ENCODE measurements around the gene SLC12A3.

The SLC12A3 gene

GRCh38 chr16:56936491-56936890 lies 71.5 kb downstream of the SLC12A3 start:
- TF ChIP-seq CTCF (IDR thresholded peaks at IDR 0.05; ENCODE audit: insufficient read depth, low read length, poor library complexity, severe bottlenecking), result no peak
- no peak for DNase-seq (ENCODE audit: extremely low read depth, insufficient read length)
- Histone ChIP-seq H3K4me3 (replicated peaks; ENCODE audit: low read depth, low read length) (peak overlapping the region; percentile 34; the same call in 1 of the 2 replicates), H3K27me3 (replicated peaks; ENCODE audit: control insufficient read depth, insufficient read depth, low read length) (no peaks in the 10 kb centered on the region), H3K36me3 (ENCODE audit: control insufficient read depth, insufficient read depth, low read length) (peaks cover 26% of the 10 kb centered on the region)

GRCh38 chr16:56936950-56937349 lies 71.9 kb downstream of the SLC12A3 start:
- TF ChIP-seq CTCF (IDR thresholded peaks at IDR 0.05; ENCODE audit: insufficient read depth, low read length, poor library complexity, severe bottlenecking), result no peak
- Histone ChIP-seq H3K4me3 (replicated peaks; ENCODE audit: low read depth, low read length) (no peak overlapping the region; the same call in 1 of the 2 replicates), H3K27me3 (replicated peaks; ENCODE audit: control insufficient read depth, insufficient read depth, low read length) (no peaks in the 10 kb centered on the region), H3K36me3 (ENCODE audit: control insufficient read depth, insufficient read depth, low read length) (peaks cover 29% of the 10 kb centered on the region)
- no peak for DNase-seq (ENCODE audit: extremely low read depth, insufficient read length)

GRCh38 chr16:56938664-56939513 lies 73.9 kb downstream of the SLC12A3 start:
- DNase-seq (ENCODE audit: extremely low read depth, insufficient read length), result no peak
- no peaks in the 10 kb centered on the region for H3K27me3 ChIP-seq (replicated peaks; ENCODE audit: control insufficient read depth, insufficient read depth, low read length)
- peaks cover 41% of the 10 kb centered on the region for H3K36me3 ChIP-seq (ENCODE audit: control insufficient read depth, insufficient read depth, low read length)
- peak overlapping the region; percentile 8; the same call in 1 of the 2 replicates for H3K4me3 ChIP-seq (replicated peaks; ENCODE audit: low read depth, low read length)
- no peak for TF ChIP-seq CTCF (IDR thresholded peaks at IDR 0.05; ENCODE audit: insufficient read depth, low read length, poor library complexity, severe bottlenecking)

GRCh38 chr16:56939801-56940200 lies 74.8 kb downstream of the SLC12A3 start:
- TF ChIP-seq CTCF (IDR thresholded peaks at IDR 0.05; ENCODE audit: insufficient read depth, low read length, poor library complexity, severe bottlenecking), result no peak
- Histone ChIP-seq H3K4me3 (replicated peaks; ENCODE audit: low read depth, low read length) (no peak overlapping the region), H3K27me3 (replicated peaks; ENCODE audit: control insufficient read depth, insufficient read depth, low read length) (no peaks in the 10 kb centered on the region), H3K36me3 (ENCODE audit: control insufficient read depth, insufficient read depth, low read length) (peaks cover 43% of the 10 kb centered on the region)
- no peak for DNase-seq (ENCODE audit: extremely low read depth, insufficient read length)

- DNase-seq (ENCODE audit: extremely low read depth, insufficient read length), result no peak
- Histone ChIP-seq H3K27me3 (replicated peaks; ENCODE audit: control insufficient read depth, insufficient read depth, low read length) (no peaks in the 10 kb centered on the region), H3K36me3 (ENCODE audit: control insufficient read depth, insufficient read depth, low read length) (peaks cover 46% of the 10 kb centered on the region), H3K4me3 (replicated peaks; ENCODE audit: low read depth, low read length) (no peak overlapping the region)
- TF ChIP-seq CTCF (IDR thresholded peaks at IDR 0.05; ENCODE audit: insufficient read depth, low read length, poor library complexity, severe bottlenecking), result no peak
Observed at GRCh38 chr16:56941092-56941491, 76.1 kb downstream of the SLC12A3 start.
